Mucosa of gallbladder (tissue), 1 donor: ENCODE data around the gene HOXB9. TPM values are rescaled to one million over a fixed set of nuclear protein-coding genes. Genes with fewer than 3 reads are reported as not detected.

Source experiments
- DNase-seq: peaks from one replicate; pipeline ENCODE4 v3.0.0-alpha.2; 2020; ENCODE audit warnings: low spot score
- total RNA-seq: library from RNA; stranded (reverse); gene quantifications from one replicate; pipeline ENCODE4 v1.2.1, GENCODE V29; 2021
- donor health status: DM: no; HTN: no; CAD: no.

HOXB9 gene
- total RNA-seq, 1 donor from 2014 or later = 0.26 TPM

DNA sequence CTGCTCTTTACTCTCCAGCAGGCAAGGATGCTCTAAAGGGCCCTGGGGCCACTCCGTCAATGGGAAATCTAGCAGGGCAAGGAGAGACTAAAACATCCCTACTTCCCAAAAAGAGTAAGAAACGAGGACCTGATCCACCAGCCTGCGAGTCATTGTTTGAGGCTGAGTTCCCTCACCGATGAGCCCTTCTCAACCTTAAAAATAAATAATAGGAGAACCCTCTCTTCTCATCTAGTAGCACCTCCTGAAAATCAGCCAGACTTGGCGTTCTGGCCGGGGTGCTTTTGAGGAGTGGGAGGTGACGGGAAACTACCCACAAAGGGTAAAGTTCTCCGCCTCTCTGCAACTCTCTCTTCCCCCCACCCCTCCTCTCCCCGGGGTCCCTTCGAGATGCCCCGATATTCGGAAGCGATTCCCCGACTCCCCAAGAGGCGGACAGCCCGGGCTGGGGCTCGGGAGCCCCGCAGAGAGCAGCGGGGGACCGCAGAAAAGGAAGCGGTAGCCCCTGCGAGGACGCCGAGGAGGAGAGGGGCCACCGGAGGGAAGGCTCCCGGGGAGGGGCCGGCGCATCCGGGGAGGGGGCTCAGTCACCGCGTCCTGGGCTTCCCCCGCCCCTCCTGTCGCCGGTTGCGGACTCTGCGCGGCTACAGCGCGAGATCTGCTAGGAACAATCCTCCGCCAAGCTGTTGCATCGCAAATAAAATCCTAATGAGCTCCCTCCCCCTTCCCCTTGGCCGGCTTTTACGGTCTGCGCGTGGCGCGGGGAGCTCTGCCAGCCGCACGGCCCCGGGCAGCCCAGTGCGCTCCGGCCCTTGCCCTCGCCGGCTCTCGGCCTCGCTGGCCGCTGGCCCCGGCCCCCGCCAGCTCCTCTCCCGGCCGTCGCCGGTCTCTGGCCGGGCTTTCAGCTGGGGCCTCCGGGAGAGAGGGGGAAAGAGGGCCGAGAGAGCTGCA, 1.3 kb downstream of the HOXB9 start:
- no peak for DNase-seq

DNA sequence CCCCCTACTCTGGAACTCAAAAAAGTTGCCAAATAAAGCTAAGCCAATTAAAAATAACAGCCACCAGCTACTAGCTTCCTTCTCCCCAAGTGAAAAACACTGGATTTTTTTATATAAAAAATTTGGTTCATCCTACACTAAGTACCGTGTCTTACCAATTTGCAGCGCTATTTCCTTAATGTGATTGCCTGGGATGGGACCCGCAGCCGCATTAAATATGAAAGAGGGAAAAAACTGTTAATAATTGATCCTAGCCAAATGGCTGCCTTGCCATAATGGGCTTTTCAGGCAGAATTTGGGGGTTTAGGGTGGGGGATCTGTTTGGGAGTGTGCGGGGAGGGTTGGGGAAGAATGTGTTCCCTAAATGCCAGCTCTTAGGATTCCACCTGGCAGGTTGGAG, 2.0 kb downstream of the HOXB9 start:
- DNase-seq = no peak

DNA sequence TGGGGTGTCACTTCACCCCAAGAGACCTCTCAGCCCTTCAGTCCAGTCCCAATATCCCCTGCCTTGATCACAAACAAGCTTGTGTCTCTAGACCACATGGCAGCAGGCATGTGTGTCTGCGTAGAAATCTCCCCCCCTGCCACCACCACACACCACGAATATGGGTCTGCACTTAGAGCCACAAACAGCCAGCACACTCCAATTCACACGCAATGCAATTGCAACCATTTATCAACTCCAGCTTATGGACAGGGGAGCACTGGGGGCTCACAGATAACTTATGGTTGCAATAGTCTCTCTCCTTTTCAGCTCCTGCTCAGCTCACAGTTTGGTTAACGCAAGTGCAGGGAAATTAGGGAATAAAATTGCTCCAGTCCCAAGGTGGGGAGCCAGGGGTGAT, 2.6 kb downstream of the HOXB9 start:
- DNase-seq = no peak

DNA sequence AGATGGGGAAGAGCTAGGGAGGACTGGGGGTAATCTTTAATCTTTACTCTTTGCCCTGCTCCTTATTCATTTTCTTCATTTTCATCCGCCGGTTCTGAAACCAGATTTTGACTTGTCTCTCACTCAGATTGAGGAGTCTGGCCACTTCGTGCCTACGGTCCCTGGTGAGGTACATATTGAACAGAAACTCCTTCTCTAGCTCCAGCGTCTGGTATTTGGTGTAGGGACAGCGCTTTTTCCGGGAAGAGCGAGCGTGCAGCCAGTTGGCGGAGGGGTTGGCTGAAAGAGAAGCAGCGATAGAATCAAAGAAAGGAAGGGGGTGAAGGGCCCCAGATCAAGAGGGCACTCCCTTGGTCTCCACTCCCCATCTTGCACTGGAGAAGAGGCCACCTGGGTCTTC, 3.3 kb downstream of the HOXB9 start:
- no peak for DNase-seq

GRCh38 chr17:48621410-48622392, 4.5 kb downstream of the HOXB9 start:
- no peak for DNase-seq

- no peak for DNase-seq
Observed at GRCh38 chr17:48620461-48621139, 5.6 kb downstream of the HOXB9 start.

DNA sequence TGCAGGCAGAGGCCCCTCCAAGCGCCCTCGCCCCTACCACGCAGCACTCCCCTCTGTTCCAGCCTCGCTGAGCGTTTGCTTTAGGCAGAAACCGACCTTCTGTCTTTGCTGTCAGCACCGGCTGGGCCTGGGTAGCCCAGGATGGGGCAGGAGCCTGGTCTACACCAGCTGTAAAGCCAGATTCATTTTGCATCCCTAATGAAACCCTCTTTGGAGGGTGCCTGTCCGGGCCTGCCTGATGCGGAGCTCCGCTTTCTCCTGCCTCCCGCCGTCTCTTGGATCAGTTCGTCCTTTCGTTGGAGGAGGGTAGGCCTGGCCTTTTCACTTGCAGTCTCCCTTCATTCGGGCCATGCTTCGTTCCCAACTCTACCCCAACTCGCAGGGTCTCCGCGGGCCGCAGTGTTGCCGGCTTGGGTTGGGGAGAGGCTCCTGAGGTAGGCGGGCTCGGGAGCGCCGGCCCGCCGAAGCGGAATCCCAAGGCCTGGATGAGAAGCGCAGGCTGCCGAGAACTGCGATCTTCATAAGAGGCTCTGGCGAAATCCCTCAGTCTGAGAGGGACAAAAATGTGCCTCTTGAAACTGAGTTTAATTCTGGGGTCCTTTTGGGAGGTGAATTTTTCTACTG, 6.2 kb downstream of the HOXB9 start:
- no peak for DNase-seq

DNA sequence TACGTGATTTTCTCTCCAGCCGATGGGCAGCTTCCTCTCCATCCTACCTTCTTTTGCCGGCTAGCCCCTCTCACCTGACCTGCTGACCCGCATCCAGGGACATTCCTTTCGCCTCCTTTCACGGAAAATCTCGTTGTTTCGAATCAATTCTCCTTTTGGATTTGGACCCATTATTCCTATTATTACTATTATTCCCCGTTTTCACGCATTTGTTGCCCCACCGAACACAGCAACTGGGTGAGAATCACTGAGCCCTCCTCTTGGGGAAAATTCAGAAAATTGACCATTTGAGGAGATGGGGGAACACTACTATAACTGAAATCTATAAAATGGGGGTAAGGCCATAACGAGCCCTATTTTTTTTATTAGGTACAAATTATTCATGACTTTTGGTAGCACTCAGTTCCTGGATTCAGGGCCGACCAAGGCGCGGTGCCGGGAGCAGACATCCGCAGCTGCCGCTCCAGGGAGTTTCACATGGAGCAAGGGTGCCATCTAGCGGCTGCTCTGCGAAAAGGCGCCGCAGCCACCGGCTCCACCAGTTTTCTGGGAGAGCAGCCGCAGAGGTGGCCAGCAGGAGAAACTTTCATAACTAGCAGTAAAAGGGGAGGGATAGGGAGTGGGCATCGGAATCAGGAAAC, 7.8 kb downstream of the HOXB9 start:
- DNase-seq = peak; percentile 89

DNA sequence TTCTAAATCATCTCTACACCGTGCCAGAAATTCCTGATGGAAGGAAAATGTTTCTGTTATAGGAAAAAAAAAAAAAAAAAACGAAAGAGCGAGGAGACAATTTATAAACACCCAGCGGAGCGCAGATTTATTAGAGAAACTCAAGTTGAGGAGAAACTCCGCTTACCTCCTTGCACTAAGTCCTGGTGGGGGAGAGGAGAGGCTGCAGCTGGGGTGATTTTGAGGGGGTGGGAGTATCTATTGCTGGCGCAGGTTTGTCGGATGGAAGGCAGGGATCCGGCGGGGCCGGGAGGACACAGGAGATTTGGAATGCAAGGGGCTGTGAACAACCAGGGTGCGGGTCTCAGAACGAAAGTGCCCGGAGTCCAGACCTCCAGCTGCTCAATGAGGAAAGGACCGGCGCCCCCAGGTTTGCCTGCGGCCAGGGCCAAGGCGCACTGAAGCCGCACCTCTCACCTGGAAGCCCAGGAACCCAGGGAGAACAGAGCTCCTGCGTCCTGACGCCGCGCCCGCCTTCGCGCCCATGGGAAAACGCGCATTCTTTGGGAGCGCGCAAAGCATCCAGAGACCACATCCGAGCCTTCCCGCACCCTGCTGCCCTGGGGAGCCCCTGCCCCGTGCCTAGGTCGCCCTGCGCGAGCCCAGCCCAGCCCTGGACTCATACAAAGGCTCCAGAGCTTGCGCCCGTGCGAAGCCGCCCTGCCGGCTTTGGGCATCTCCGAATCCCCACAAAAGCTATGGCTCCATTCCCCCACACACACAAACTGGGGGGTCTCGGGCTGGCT, 8.5 kb downstream of the HOXB9 start:
- no peak for DNase-seq

DNA sequence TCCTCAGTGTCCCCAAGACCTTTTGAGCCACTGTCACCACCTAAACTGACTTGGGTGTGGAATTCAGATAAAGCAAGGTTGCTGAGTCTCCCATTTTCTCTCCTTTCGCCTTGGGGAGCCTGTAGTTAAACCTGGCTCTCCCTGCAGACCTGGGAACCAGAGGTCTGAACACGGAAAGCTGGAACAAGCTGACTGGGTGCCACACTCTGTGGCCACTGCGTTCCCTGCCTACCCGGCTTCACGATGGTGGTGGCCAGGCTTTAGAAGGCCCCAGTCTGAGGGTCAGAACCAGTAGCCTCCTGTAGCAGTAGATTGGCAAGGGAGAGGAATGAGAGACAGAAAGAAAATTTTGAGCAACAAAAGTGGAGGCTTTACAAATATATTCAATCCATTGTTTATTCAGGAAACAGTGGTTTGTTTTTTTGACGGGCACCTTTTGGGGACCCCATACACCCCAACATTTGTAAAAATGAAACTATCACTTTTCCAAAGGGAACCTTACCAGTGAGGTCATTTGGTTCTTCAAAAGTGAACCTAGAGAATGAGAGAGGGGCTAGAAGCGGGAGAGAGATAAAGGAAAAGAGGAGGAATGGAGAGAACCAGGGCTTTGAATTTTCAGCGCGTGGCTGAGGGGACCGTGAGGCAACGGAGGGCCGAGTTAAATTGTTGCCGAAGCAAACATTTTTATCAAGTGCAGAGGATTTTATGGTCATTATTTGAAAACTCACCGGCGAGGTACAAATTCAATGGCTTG, 9.3 kb downstream of the HOXB9 start:
- no peak for DNase-seq

- no peak for DNase-seq
Observed at GRCh38 chr17:48615963-48616716, 10.0 kb downstream of the HOXB9 start.

DNA sequence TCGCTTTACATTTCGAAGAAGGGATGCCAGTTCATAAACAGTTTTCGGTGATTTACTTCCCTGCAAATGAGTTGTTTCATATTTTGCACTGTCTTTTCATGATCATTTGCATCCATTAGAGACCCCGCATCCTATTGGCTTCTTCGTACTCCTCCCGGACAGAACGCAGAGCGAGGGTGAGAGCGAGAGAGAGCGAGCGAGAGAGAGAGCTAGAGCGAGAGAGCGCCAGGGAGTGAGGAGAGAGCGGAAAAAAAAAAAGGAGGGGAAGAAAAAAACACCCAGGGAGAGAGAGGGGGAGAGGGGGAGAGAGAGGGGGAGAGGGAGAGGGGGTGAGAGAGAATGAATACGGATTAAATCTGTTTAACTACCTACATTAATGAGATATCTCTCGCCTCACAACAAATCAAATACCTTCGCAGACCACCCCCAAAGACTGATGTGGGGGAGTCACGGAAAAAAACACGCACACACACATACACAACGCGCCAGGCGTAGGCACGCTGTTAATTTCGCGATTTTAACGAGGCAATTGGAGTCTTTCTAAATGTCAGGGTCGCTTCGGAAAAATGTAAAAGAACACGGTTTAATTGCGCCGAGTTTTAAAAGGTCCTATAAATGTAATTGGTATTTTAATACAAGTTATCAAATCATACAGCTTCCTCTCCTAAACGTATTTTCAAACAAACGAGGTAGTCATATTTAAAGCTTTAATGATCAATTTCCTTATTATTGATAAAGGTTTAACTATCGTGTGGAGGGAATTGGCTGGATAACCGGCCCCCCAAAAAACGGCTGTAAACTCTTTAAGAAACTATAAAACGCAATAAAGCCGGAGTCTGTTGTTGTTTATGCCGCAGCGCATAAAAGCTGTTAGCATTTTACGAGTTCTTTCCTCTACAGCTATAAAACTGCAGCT, 10.9 kb downstream of the HOXB9 start, which contains the start of gene HOXB8:
TSS of gene HOXB8 (minus strand) at position 246 of the 916 bp plus-strand sequence. CDS start 588 bp downstream, outside the sequence.
- no peak for DNase-seq

- DNase-seq = no peak
Observed at GRCh38 chr17:48613862-48614694, 12.1 kb downstream of the HOXB9 start.

DNA sequence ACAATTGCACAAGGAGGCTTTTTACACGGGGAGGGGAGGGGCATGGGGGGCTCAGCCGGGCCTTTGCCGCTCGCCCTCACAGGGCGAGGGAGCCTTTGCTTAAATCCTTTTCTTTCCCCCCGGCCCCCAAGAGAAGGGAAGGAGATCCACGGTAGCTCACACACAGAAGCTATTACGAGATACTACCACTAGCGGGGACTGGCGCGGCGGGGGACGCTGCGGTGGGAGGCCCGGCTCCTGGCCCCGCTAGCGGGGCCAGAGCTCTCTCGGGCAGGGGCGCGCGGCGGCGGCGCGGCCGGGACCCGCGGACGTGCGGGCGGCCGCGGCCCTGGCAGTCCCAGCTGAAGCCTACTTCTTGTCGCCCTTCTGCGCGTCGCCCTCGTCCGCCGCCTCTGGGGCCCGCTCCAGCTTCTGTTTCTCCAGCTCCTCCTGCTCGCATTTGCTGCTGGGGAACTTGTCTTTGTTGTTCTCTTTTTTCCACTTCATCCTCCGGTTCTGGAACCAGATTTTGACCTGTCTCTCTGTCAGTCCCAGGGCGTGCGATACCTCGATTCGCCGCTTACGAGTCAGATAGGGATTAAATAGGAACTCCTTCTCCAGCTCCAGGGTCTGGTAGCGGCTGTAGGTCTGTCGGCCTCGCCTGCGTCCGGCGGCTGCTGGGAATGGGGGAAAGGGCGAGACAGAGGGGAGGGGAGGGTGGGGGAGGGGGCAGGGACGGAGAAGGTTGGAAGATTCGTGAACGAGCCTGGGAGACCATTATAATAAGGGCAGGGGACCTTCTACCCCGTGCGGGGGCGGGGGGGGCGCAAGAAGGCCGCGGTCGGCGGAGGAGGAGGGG, 13.1 kb downstream of the HOXB9 start:
- no peak for DNase-seq

DNA sequence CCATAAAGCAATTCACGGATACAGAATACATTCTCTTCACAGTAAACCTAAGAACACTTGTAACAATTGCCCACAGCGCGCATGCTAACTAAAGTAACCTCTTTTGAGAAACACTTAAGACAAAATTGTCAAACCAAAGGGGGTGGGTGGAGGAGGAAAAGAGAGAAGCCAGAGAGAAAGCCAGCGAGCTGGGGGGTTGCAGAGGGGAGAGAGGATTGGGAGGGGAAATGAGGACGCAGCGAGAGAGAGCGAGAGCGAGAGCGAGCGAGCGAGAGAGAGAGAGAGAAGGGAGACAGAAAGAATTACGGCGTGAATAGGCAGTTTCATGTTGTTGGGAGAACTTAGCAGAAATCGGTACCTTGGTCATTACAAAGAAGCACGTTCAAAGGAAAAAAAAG, 13.7 kb downstream of the HOXB9 start:
- DNase-seq = no peak
